A673 (cell line): ENCODE data around the gene YES1.

Experiments used
- CTCF ChIP-seq: fragments of 300-800, 200-600 bp; sonication (generic); conservative IDR thresholded peaks from 2 replicates; pipeline ENCODE4 v1.5.1; 2017; ENCODE audit warnings: low read depth, mild to moderate bottlenecking, antibody characterized with exemption, low read length, moderate library complexity, mixed read lengths
- EZH2 ChIP-seq: fragments of 200-600 bp; sonication (generic); IDR thresholded peaks from 2 replicates; pipeline ENCODE4 v1.6.1; 2017; ENCODE audit warnings: borderline replicate concordance, low read depth, mild to moderate bottlenecking, mixed read lengths, antibody characterized with exemption, low read length; ENCODE audit not compliant: poor library complexity, severe bottlenecking

- TF ChIP-seq CTCF (no peak), EZH2 (no peak)
Measured at GRCh38 chr18:773980-774624, 37.9 kb downstream of the YES1 start.
